HG03460 (cell line): ENCODE results near the gene ABHD4.
"Not testable (repeated sequence)": the region's sequence is repeated elsewhere in the genome, so short reads cannot be mapped to it uniquely, and the experiment has no call there.

ENCODE experiments used
- ATAC-seq: cut with Tn5 transposase; IDR thresholded peaks from one replicate; pipeline ENCODE4 v1.9.1; 2021; ENCODE audit not compliant: unreplicated experiment

ABHD4 gene

GRCh38 chr14:22622255-22622654, 24.2 kb downstream of the ABHD4 start:
- no peak for ATAC-seq

GRCh38 chr14:22623047-22623446, 24.9 kb downstream of the ABHD4 start:
- ATAC-seq: no peak

- no peak for ATAC-seq
Observed at GRCh38 chr14:22626590-22626989, 28.5 kb downstream of the ABHD4 start.

- no peak for ATAC-seq
Observed at GRCh38 chr14:22627506-22628263, 29.6 kb downstream of the ABHD4 start.

- ATAC-seq: no peak
Observed at GRCh38 chr14:22629361-22629760, 31.3 kb downstream of the ABHD4 start.

GRCh38 chr14:22630066-22630465, 32.0 kb downstream of the ABHD4 start:
- no peak for ATAC-seq

GRCh38 chr14:22630486-22630885, 32.4 kb downstream of the ABHD4 start:
- no peak for ATAC-seq

- ATAC-seq: no peak
Observed at GRCh38 chr14:22634233-22634900, 36.3 kb downstream of the ABHD4 start.

- ATAC-seq: not testable (repeated sequence)
Observed at GRCh38 chr14:22635980-22636379, 37.9 kb downstream of the ABHD4 start.

GRCh38 chr14:22640192-22640591, 42.1 kb downstream of the ABHD4 start:
- no peak for ATAC-seq

GRCh38 chr14:22641846-22642245, 43.7 kb downstream of the ABHD4 start:
- no peak for ATAC-seq

GRCh38 chr14:22644305-22644635, 46.2 kb downstream of the ABHD4 start, which contains the start of gene OR6J1:
Gene OR6J1, minus strand, starts transcription at chr14:22644352. Its CDS starts 9,541 bp downstream, at chr14:22634811.
- ATAC-seq: no peak

- no peak for ATAC-seq
Observed at GRCh38 chr14:22646570-22647254, 48.6 kb downstream of the ABHD4 start.

- no peak for ATAC-seq
Observed at GRCh38 chr14:22648506-22648905, 50.4 kb downstream of the ABHD4 start.

GRCh38 chr14:22650046-22650739, 52.1 kb downstream of the ABHD4 start:
- ATAC-seq: no peak

- peak; percentile 79 for ATAC-seq
Observed at GRCh38 chr14:22650960-22651521, 52.9 kb downstream of the ABHD4 start.

GRCh38 chr14:22651586-22651985, 53.5 kb downstream of the ABHD4 start:
- no peak for ATAC-seq

GRCh38 chr14:22653012-22653621, 55.0 kb downstream of the ABHD4 start:
- peak; percentile 48 for ATAC-seq

GRCh38 chr14:22656226-22656625, 58.1 kb downstream of the ABHD4 start:
- no peak for ATAC-seq

GRCh38 chr14:22656945-22657731, 59.0 kb downstream of the ABHD4 start:
- no peak for ATAC-seq
